Epithelial cell of alveolus of lung (primary cell): ENCODE data around the gene TCIRG1. TPM values are rescaled to one million over a fixed set of nuclear protein-coding genes. Genes with fewer than 3 reads are reported as not detected.

Source experiments
- total RNA-seq: library from RNA; depleted of rRNA; stranded (reverse); fragments of >200 nt; gene quantifications from 2 replicates; pipeline ENCODE4 v1.2.1, GENCODE V29; 2015

TCIRG1 gene
- total RNA-seq: 67.6 and 116 TPM in 2 replicates

GRCh38 chr11:68038718-68039525, at the start of gene TCIRG1:
Gene TCIRG1, plus strand, starts transcription at chr11:68039025. Its CDS starts 2,247 bp downstream, at chr11:68041272.

GRCh38 chr11:68003846-68004550, 34.8 kb upstream of the TCIRG1 start, which contains the start of gene UNC93B1:
Gene UNC93B1, minus strand, starts transcription at chr11:68004097. Its CDS starts 54 bp downstream, at chr11:68004043.

GRCh38 chr11:68010090-68011041, 28.5 kb upstream of the TCIRG1 start, which contains the start of gene ALDH3B1:
Gene ALDH3B1, plus strand, starts transcription at chr11:68010327. Its CDS starts 4,971 bp downstream, at chr11:68015298.

GRCh38 chr11:68030318-68031143, 8.3 kb upstream of the TCIRG1 start, which contains the start of gene NDUFS8:
Gene NDUFS8, plus strand, starts transcription at chr11:68030681. Its CDS starts 1,471 bp downstream, at chr11:68032152.

Other genes with a start within 250 kb of the TCIRG1 start
- 23.6 and 26.2 TPM in 2 replicates for gene UNC93B1, start 34.9 kb upstream of the TCIRG1 start, total RNA-seq
- gene ALDH3B1, start 28.7 kb upstream of the TCIRG1 start, total RNA-seq: 16.7 and 47.0 TPM in 2 replicates
- gene NDUFS8, start 8.3 kb upstream of the TCIRG1 start, total RNA-seq: 183 and 201 TPM in 2 replicates
- gene CHKA, start 82.4 kb downstream of the TCIRG1 start, total RNA-seq: 4.5 and 16.2 TPM in 2 replicates
- gene KMT5B, start 174.3 kb downstream of the TCIRG1 start, total RNA-seq: 8.4 and 15.0 TPM in 2 replicates
- 33.7 and 76.9 TPM in 2 replicates for gene C11orf24, start 232.9 kb downstream of the TCIRG1 start, total RNA-seq